ENCODE results near the gene MED4. TPM values are rescaled to one million over a fixed set of nuclear protein-coding genes. Genes with fewer than 3 reads are reported as not detected.

The MED4 gene
- total RNA-seq, 1 donor from 2014 or later, result 26.6 TPM

- no peak overlapping the region for H3K27ac ChIP-seq (ENCODE audit: low read depth, low read length)
- peaks cover 0 to 20% (median 7%) of the 10 kb centered on the region in 3 donors for H3K36me3 ChIP-seq (ENCODE audit: control insufficient read depth in 3 of 3, insufficient read depth in 3 of 3, low read length in 3 of 3)
- no peaks in the 10 kb centered on the region for H3K27me3 ChIP-seq (ENCODE audit: control insufficient read depth in 3 of 3, insufficient read depth in 3 of 3, low read length in 3 of 3)
- no peak overlapping the region for H3K9ac ChIP-seq (ENCODE audit: low read depth in 1 of 3, low read length in 3 of 3)
- H3K4me1 ChIP-seq (ENCODE audit: control insufficient read depth in 3 of 3, insufficient read depth in 3 of 3, low read length in 3 of 3), result no peaks in the 10 kb centered on the region
- H3K9me3 ChIP-seq (ENCODE audit: control insufficient read depth in 3 of 3, low read length in 3 of 3), result no peaks in the 10 kb centered on the region
- no peak overlapping the region for H3K4me3 ChIP-seq (ENCODE audit: low read length in 3 of 3)
Observed at GRCh38 chr13:48043789-48044503, 51.0 kb downstream of the MED4 start.

- H3K36me3 ChIP-seq (ENCODE audit: control insufficient read depth in 3 of 3, insufficient read depth in 3 of 3, low read length in 3 of 3), result peaks cover 0 to 15% (median 7%) of the 10 kb centered on the region in 3 donors
- H3K9ac ChIP-seq (ENCODE audit: low read depth in 1 of 3, low read length in 3 of 3), result no peak overlapping the region
- H3K4me1 ChIP-seq (ENCODE audit: control insufficient read depth in 3 of 3, insufficient read depth in 3 of 3, low read length in 3 of 3), result peaks cover 0 to 4% (median 0%) of the 10 kb centered on the region in 3 donors
- no peak overlapping the region for H3K4me3 ChIP-seq (ENCODE audit: low read length in 3 of 3)
- no peak overlapping the region for H3K27ac ChIP-seq (ENCODE audit: low read depth, low read length)
- no peaks in the 10 kb centered on the region for H3K27me3 ChIP-seq (ENCODE audit: control insufficient read depth in 3 of 3, insufficient read depth in 3 of 3, low read length in 3 of 3)
- no peaks in the 10 kb centered on the region for H3K9me3 ChIP-seq (ENCODE audit: control insufficient read depth in 3 of 3, low read length in 3 of 3)
Observed at GRCh38 chr13:48042894-48043293, 52.0 kb downstream of the MED4 start.

DNA sequence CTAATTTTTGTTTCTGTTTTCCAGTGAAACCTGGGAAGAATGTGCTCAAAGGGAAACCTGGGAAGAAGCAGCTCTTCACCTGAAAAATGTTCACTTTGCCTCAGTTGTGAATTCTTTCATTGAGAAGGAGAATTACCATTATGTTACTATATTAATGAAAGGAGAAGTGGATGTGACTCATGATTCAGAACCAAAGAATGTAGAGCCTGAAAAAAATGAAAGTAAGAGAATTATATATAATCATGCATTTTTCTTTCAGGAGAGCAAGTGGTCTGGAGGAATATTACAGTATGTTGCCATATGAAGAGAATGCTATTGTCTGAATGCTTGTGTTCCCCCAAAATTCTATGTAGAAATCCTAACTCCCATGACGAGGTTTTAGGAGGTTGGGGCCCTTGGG, 54.0 kb downstream of the MED4 start:
- Histone ChIP-seq H3K4me3 (ENCODE audit: low read length in 3 of 3) (no peak overlapping the region), H3K9me3 (ENCODE audit: control insufficient read depth in 3 of 3, low read length in 3 of 3) (no peaks in the 10 kb centered on the region), H3K4me1 (ENCODE audit: control insufficient read depth in 3 of 3, insufficient read depth in 3 of 3, low read length in 3 of 3) (peaks cover 9 to 13% (median 12%) of the 10 kb centered on the region in 3 donors), H3K36me3 (ENCODE audit: control insufficient read depth in 3 of 3, insufficient read depth in 3 of 3, low read length in 3 of 3) (peaks cover 0 to 12% (median 7%) of the 10 kb centered on the region in 3 donors), H3K9ac (ENCODE audit: low read depth in 1 of 3, low read length in 3 of 3) (no peak overlapping the region), H3K27ac (ENCODE audit: low read depth, low read length) (no peak overlapping the region), H3K27me3 (ENCODE audit: control insufficient read depth in 3 of 3, insufficient read depth in 3 of 3, low read length in 3 of 3) (no peaks in the 10 kb centered on the region)

DNA sequence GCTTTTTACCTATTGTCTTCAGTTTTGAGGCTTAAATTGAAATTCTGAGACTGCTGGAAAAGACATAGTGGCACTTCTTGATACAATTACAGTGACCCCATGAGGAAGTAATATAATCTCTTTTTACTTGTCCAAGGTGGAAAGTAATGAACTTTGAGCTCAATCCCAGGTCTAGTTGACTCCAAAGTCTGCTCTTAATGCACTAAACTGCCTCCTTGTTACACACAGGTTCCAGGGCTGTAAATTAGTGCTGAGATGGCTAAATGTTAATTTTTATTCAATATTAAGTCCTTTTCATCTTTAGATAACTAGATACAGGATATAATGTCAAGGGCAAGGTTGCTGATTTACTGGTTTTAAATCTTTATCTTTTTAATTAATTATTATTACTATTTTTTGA, 54.9 kb downstream of the MED4 start:
- no peaks in the 10 kb centered on the region for H3K9me3 ChIP-seq (ENCODE audit: control insufficient read depth in 3 of 3, low read length in 3 of 3)
- H3K4me1 ChIP-seq (ENCODE audit: control insufficient read depth in 3 of 3, insufficient read depth in 3 of 3, low read length in 3 of 3), result peaks cover 9 to 13% (median 12%) of the 10 kb centered on the region in 3 donors
- H3K9ac ChIP-seq (ENCODE audit: low read depth in 1 of 3, low read length in 3 of 3), result no peak overlapping the region
- peaks cover 0 to 12% (median 7%) of the 10 kb centered on the region in 3 donors for H3K36me3 ChIP-seq (ENCODE audit: control insufficient read depth in 3 of 3, insufficient read depth in 3 of 3, low read length in 3 of 3)
- no peak overlapping the region for H3K27ac ChIP-seq (ENCODE audit: low read depth, low read length)
- no peak overlapping the region for H3K4me3 ChIP-seq (ENCODE audit: low read length in 3 of 3)
- H3K27me3 ChIP-seq (ENCODE audit: control insufficient read depth in 3 of 3, insufficient read depth in 3 of 3, low read length in 3 of 3), result no peaks in the 10 kb centered on the region

- Histone ChIP-seq H3K4me3 (ENCODE audit: low read length in 3 of 3) (peak overlapping the region in 2 of 3 donors; percentile 96), H3K9me3 (ENCODE audit: control insufficient read depth in 3 of 3, low read length in 3 of 3) (no peaks in the 10 kb centered on the region), H3K36me3 (ENCODE audit: control insufficient read depth in 3 of 3, insufficient read depth in 3 of 3, low read length in 3 of 3) (peaks cover 0 to 12% (median 7%) of the 10 kb centered on the region in 3 donors), H3K27ac (ENCODE audit: low read depth, low read length) (peak overlapping the region; percentile 92), H3K27me3 (ENCODE audit: control insufficient read depth in 3 of 3, insufficient read depth in 3 of 3, low read length in 3 of 3) (no peaks in the 10 kb centered on the region), H3K4me1 (ENCODE audit: control insufficient read depth in 3 of 3, insufficient read depth in 3 of 3, low read length in 3 of 3) (peaks cover 9 to 13% (median 12%) of the 10 kb centered on the region in 3 donors), H3K9ac (ENCODE audit: low read depth in 1 of 3, low read length in 3 of 3) (peak overlapping the region in 2 of 3 donors; percentile 86 to 93)
Observed at GRCh38 chr13:48038761-48039160, 56.1 kb downstream of the MED4 start.

DNA sequence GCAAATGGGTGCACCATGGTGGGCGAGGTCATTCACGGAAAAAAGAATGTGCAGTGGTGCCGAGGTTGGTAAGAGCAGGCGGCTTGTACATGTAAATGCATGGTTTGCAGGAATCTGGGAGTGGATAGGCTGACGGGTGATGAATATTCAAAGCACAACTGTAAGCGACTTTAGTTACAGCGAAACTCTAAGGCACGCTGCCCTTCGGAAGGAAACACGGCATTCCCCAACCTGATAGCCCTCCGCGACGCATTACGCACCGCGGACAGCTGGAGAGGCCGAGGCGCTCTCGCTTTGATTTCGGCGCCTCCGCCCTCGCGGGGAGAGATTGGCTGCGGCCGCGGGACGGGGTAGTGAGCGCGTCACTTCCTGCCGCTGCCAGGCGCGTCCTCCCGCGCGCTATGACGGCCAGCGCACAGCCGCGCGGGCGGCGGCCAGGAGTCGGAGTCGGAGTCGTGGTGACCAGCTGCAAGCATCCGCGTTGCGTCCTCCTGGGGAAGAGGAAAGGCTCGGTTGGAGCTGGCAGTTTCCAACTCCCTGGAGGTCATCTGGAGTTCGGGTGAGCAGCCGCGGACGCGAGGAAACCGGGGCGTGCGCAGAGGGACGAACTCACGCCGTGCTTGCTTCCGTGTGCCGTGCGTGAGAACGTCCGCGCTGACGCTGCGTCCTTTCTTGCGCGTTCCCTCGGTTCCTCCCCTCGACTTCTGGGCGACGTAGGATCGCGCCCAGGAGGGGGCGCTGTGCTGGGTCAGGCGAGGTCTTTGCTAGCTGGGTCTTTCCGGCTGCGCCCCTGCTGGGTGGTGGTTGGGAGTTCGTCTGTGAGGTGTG, 57.3 kb downstream of the MED4 start, which contains the start of gene NUDT15:
TSS of gene NUDT15 (plus strand) at position 381 of the 828 bp plus-strand sequence. CDS start at position 402, 21 bp downstream.
- H3K27ac ChIP-seq (ENCODE audit: low read depth, low read length), result peak within 1 kb of the TSS; percentile 92
- no peaks in the 10 kb centered on the region for H3K27me3 ChIP-seq (ENCODE audit: control insufficient read depth in 3 of 3, insufficient read depth in 3 of 3, low read length in 3 of 3)
- H3K36me3 ChIP-seq (ENCODE audit: control insufficient read depth in 3 of 3, insufficient read depth in 3 of 3, low read length in 3 of 3), result peaks cover 0 to 12% (median 7%) of the 10 kb centered on the region in 3 donors
- peaks cover 9 to 13% (median 12%) of the 10 kb centered on the region in 3 donors for H3K4me1 ChIP-seq (ENCODE audit: control insufficient read depth in 3 of 3, insufficient read depth in 3 of 3, low read length in 3 of 3)
- H3K4me3 ChIP-seq (ENCODE audit: low read length in 3 of 3), result peak within 1 kb of the TSS; percentile 94 to 96 (median 96)
- H3K9me3 ChIP-seq (ENCODE audit: control insufficient read depth in 3 of 3, low read length in 3 of 3), result no peaks in the 10 kb centered on the region
- peak within 1 kb of the TSS; percentile 86 to 93 (median 92) for H3K9ac ChIP-seq (ENCODE audit: low read depth in 1 of 3, low read length in 3 of 3)

DNA sequence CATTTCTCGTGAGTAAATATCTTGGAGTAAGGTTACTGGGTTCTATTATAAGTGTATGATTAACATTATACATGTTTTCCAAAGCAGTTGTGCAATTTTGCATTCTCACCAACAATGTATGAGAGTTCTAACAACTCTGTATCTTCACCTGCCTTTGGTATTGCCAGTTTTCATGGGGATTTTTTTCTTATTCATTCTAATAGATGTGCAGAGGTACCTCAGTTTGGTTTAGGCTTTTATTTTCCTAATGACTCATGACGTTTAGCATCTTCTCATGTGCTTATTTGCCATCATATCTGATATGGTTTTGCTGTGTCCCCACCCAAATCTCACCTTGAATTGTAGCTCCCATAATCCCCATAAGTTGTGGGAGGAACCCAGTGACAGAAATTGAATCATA, 65.0 kb downstream of the MED4 start:
- H3K4me1 ChIP-seq (ENCODE audit: control insufficient read depth in 3 of 3, insufficient read depth in 3 of 3, low read length in 3 of 3), result no peaks in the 10 kb centered on the region
- no peak overlapping the region for H3K4me3 ChIP-seq (ENCODE audit: low read length in 3 of 3)
- H3K27me3 ChIP-seq (ENCODE audit: control insufficient read depth in 3 of 3, insufficient read depth in 3 of 3, low read length in 3 of 3), result no peaks in the 10 kb centered on the region
- H3K9ac ChIP-seq (ENCODE audit: low read depth in 1 of 3, low read length in 3 of 3), result no peak overlapping the region
- no peaks in the 10 kb centered on the region for H3K9me3 ChIP-seq (ENCODE audit: control insufficient read depth in 3 of 3, low read length in 3 of 3)
- H3K36me3 ChIP-seq (ENCODE audit: control insufficient read depth in 3 of 3, insufficient read depth in 3 of 3, low read length in 3 of 3), result no peaks in the 10 kb centered on the region
- no peak overlapping the region for H3K27ac ChIP-seq (ENCODE audit: low read depth, low read length)

DNA sequence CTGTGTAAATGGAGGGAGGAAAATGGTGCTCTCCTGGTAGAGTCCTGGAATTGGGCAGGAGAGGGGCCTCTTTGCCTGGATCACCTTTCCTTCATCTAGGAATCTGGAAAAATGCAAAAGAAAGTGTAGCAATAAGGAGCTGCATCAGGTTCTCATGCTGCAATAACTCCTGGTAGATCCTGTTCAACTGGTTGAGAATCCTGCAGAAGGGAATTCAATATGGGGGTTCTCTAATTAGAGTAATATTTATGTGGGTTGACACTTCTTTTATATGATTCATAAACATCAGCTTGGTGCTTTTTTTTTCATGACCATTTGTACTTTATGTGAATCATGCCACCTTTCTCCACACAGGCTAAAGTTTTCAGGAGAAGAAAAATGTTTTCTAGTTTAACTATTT, 66.8 kb downstream of the MED4 start:
- Histone ChIP-seq H3K4me1 (ENCODE audit: control insufficient read depth in 3 of 3, insufficient read depth in 3 of 3, low read length in 3 of 3) (no peaks in the 10 kb centered on the region), H3K9ac (ENCODE audit: low read depth in 1 of 3, low read length in 3 of 3) (no peak overlapping the region), H3K4me3 (ENCODE audit: low read length in 3 of 3) (no peak overlapping the region), H3K36me3 (ENCODE audit: control insufficient read depth in 3 of 3, insufficient read depth in 3 of 3, low read length in 3 of 3) (no peaks in the 10 kb centered on the region), H3K27ac (ENCODE audit: low read depth, low read length) (no peak overlapping the region), H3K9me3 (ENCODE audit: control insufficient read depth in 3 of 3, low read length in 3 of 3) (no peaks in the 10 kb centered on the region), H3K27me3 (ENCODE audit: control insufficient read depth in 3 of 3, insufficient read depth in 3 of 3, low read length in 3 of 3) (no peaks in the 10 kb centered on the region)
